Amniotic stem cell (primary cell): ENCODE measurements around the gene ADD1.

Source experiments
- DNase-seq: peaks from one replicate; lab custom pipeline; 2025; lab: John Stamatoyannopoulos, UW

ADD1 gene

GRCh38 chr4:2843263-2843940 lies at the start of gene ADD1:
ADD1 (plus strand) TSS chr4:2843844; CDS start chr4:2875916, 32,072 bp downstream.
- peak; percentile 66 for DNase-seq

- DNase-seq, result no peak
Measured at GRCh38 chr4:2794486-2795299, 49.0 kb upstream of the ADD1 start.

GRCh38 chr4:2795300-2795892 lies 48.2 kb upstream of the ADD1 start:
- no peak for DNase-seq

GRCh38 chr4:2795893-2796848 lies 47.5 kb upstream of the ADD1 start:
- DNase-seq, result peak; percentile 40

GRCh38 chr4:2796849-2797544 lies 46.6 kb upstream of the ADD1 start:
- no peak for DNase-seq

GRCh38 chr4:2797545-2798305 lies 45.9 kb upstream of the ADD1 start:
- DNase-seq, result no peak

- no peak for DNase-seq
Measured at GRCh38 chr4:2798399-2799223, 45.0 kb upstream of the ADD1 start.

GRCh38 chr4:2799224-2799911 lies 44.3 kb upstream of the ADD1 start:
- no peak for DNase-seq

- DNase-seq, result no peak
Measured at GRCh38 chr4:2799971-2800690, 43.5 kb upstream of the ADD1 start.

GRCh38 chr4:2800691-2801596 lies 42.7 kb upstream of the ADD1 start:
- no peak for DNase-seq

- no peak for DNase-seq
Measured at GRCh38 chr4:2802618-2803531, 40.8 kb upstream of the ADD1 start.

GRCh38 chr4:2803624-2804448 lies 39.8 kb upstream of the ADD1 start:
- no peak for DNase-seq

GRCh38 chr4:2804449-2804972 lies 39.1 kb upstream of the ADD1 start:
- DNase-seq, result no peak

GRCh38 chr4:2804973-2805501 lies 38.6 kb upstream of the ADD1 start:
- DNase-seq, result no peak
